OCI-LY7 (cell line): ENCODE data around the gene TEN1. TPM values are rescaled to one million over a fixed set of nuclear protein-coding genes. Genes with fewer than 3 reads are reported as not detected.

Experiments used
- BruUV-seq: library from RNA; stranded (reverse); fragments of 400-500 nt; replicated peaks from 2 replicates; lab custom pipeline; 2021; lab: Mats Ljungman, UMichigan
- CTCF ChIA-PET: fragments of 300-600 bp; sonication (Branson Sonifier 250); formaldehyde crosslinking; loops from one replicate; lab custom pipeline; 2022; ENCODE audit warnings: antibody characterized with exemption; ENCODE audit not compliant: unreplicated experiment; lab: Charles Lee
- POLR2A ChIA-PET: fragments of 300-600 bp; sonication (Branson Sonifier 250); formaldehyde crosslinking; loops from one replicate; lab custom pipeline; 2022; ENCODE audit warnings: antibody characterized with exemption; lab: Charles Lee
- DNase-seq: peaks from one replicate; pipeline ENCODE4 v3.0.0-alpha.2; 2015; ENCODE audit warnings: low spot score
- H2AFZ ChIP-seq: fragments of 200-600 bp; sonication (generic), shearing (Covaris generic); 2 replicates; pipeline ENCODE4 v1.6.1; 2014; ENCODE audit warnings: mild to moderate bottlenecking, antibody characterized with exemption, low read length, moderate library complexity
- H3K27ac ChIP-seq: fragments of 200-600 bp; sonication (generic); 2 replicates; pipeline ENCODE4 v1.5.1; 2014; ENCODE audit warnings: mixed run types, low read depth, mild to moderate bottlenecking, moderate library complexity, low read length, inconsistent platforms; ENCODE audit not compliant: poor library complexity, severe bottlenecking
- H3K36me3 ChIP-seq: fragments of 200-600 bp; sonication (generic); 2 replicates; pipeline ENCODE4 v1.6.1; 2014; ENCODE audit warnings: mild to moderate bottlenecking, antibody characterized with exemption, low read length, moderate library complexity, mixed read lengths; ENCODE audit not compliant: insufficient read depth
- H3K4me1 ChIP-seq: fragments of 200-600 bp; sonication (generic); 2 replicates; pipeline ENCODE4 v1.5.1; 2014; ENCODE audit warnings: mild to moderate bottlenecking, low read length; ENCODE audit not compliant: insufficient read depth, poor library complexity, severe bottlenecking
- H3K4me2 ChIP-seq: fragments of 200-600 bp; sonication (generic); 2 replicates; pipeline ENCODE4 v1.6.1; 2014; ENCODE audit warnings: mild to moderate bottlenecking, low read length
- H3K4me3 ChIP-seq: fragments of 200-600 bp; sonication (generic); 2 replicates; pipeline ENCODE4 v1.5.1; 2014; ENCODE audit warnings: mild to moderate bottlenecking, low read depth, low read length; ENCODE audit not compliant: poor library complexity, severe bottlenecking
- H3K79me2 ChIP-seq: fragments of 200-600 bp; sonication (generic); 2 replicates; pipeline ENCODE4 v1.6.1; 2016; ENCODE audit warnings: low read depth, mild to moderate bottlenecking, low read length, moderate library complexity, mixed read lengths; ENCODE audit not compliant: insufficient read depth
- H3K9me2 ChIP-seq: fragments of 200-600 bp; sonication (generic); 2 replicates; pipeline ENCODE4 v1.6.1; 2016; ENCODE audit warnings: mild to moderate bottlenecking, low read length, mixed read lengths; ENCODE audit not compliant: insufficient read depth
- H3K9me3 ChIP-seq: fragments of 200-600 bp; sonication (generic); 2 replicates; pipeline ENCODE4 v1.6.1; 2014; ENCODE audit warnings: mild to moderate bottlenecking, mixed run types, low read length, mixed read lengths
- H4K20me1 ChIP-seq: fragments of 200-600 bp; sonication (generic); 2 replicates; pipeline ENCODE4 v1.6.1; 2014; ENCODE audit warnings: mild to moderate bottlenecking, antibody characterized with exemption, low read length, moderate library complexity, mixed read lengths; ENCODE audit not compliant: insufficient read depth
- EZH2phosphoT487 ChIP-seq: fragments of 200-600 bp; sonication (generic); IDR thresholded peaks from 2 replicates; pipeline ENCODE4 v1.6.1; 2018; ENCODE audit warnings: low read depth, borderline replicate concordance, mild to moderate bottlenecking, mixed run types, antibody characterized with exemption, low read length, moderate library complexity, mixed read lengths
- intact Hi-C: fragments of 100-400 bp; cut with micrococcal nuclease; formaldehyde crosslinking; loops from one replicate; pipeline ENCODE4 v1.10.0; 2022; ENCODE audit not compliant: unreplicated experiment
- total RNA-seq, 2 experiments: library from RNA; depleted of rRNA in 1 of 2; stranded (reverse); fragments of >200 nt in 1 of 2; shearing (Covaris generic) in 1 of 2; gene quantifications; 2 replicates each; pipeline ENCODE4 v1.2.3, GENCODE V29; 2014 to 2022
- TF ChIP-seq, protein P1 (sequence below): fragments of 200-600 bp; sonication (generic); conservative IDR thresholded peaks from 2 replicates; pipeline ENCODE4 v1.5.1; 2014; ENCODE audit warnings: mild to moderate bottlenecking, antibody characterized with exemption, low read length, moderate library complexity, mixed read lengths

The TEN1 gene
- total RNA-seq, 2 experiments from 2014 or later = 17.6 to 18.2 TPM

DNA sequence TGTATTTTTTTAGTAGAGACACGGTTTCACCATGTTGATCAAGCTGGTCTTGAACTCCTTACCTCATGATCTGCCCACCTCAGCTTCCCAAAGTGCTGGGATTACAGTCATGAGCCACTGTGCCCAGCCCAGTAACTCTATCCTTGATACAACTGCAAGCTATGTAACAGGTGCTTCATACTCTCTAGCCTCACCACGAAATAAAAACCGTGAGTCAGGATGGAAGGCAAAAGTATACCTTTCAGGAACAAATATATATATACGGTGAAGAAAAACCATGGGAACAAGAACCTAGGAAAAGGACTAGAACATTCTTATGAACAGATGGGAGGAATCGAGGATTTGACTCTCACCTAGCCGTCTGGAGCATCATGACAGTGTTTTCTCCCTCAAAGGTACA lies 28.6 kb upstream of the TEN1 start:
- no peak for DNase-seq
- no peaks in the 10 kb centered on the region for H3K9me2 ChIP-seq
- H2AFZ ChIP-seq = no peak overlapping the region
- TF ChIP-seq EZH2phosphoT487 = no peak
- TF ChIP-seq, protein P1, sequence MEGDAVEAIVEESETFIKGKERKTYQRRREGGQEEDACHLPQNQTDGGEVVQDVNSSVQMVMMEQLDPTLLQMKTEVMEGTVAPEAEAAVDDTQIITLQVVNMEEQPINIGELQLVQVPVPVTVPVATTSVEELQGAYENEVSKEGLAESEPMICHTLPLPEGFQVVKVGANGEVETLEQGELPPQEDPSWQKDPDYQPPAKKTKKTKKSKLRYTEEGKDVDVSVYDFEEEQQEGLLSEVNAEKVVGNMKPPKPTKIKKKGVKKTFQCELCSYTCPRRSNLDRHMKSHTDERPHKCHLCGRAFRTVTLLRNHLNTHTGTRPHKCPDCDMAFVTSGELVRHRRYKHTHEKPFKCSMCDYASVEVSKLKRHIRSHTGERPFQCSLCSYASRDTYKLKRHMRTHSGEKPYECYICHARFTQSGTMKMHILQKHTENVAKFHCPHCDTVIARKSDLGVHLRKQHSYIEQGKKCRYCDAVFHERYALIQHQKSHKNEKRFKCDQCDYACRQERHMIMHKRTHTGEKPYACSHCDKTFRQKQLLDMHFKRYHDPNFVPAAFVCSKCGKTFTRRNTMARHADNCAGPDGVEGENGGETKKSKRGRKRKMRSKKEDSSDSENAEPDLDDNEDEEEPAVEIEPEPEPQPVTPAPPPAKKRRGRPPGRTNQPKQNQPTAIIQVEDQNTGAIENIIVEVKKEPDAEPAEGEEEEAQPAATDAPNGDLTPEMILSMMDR = no peak
- POLR2A ChIA-PET = interaction anchor here (1.2 kb wide), 1 partner anchor 52 kb away, joined by 3 read pairs; no protein-coding TSS in a partner anchor
- peaks cover 6% of the 10 kb centered on the region for H3K4me1 ChIP-seq
- no peak overlapping the region for H3K27ac ChIP-seq
- no peaks in the 10 kb centered on the region for H3K9me3 ChIP-seq
- BruUV-seq = no TSS peak
- H4K20me1 ChIP-seq = no peaks in the 10 kb centered on the region
- H3K4me3 ChIP-seq = no peak overlapping the region
- intact Hi-C loops = no loop called here
- no peak overlapping the region for H3K4me2 ChIP-seq
- H3K36me3 ChIP-seq = peaks cover 80% of the 10 kb centered on the region
- CTCF ChIA-PET = no interaction called here
- no peaks in the 10 kb centered on the region for H3K79me2 ChIP-seq

DNA sequence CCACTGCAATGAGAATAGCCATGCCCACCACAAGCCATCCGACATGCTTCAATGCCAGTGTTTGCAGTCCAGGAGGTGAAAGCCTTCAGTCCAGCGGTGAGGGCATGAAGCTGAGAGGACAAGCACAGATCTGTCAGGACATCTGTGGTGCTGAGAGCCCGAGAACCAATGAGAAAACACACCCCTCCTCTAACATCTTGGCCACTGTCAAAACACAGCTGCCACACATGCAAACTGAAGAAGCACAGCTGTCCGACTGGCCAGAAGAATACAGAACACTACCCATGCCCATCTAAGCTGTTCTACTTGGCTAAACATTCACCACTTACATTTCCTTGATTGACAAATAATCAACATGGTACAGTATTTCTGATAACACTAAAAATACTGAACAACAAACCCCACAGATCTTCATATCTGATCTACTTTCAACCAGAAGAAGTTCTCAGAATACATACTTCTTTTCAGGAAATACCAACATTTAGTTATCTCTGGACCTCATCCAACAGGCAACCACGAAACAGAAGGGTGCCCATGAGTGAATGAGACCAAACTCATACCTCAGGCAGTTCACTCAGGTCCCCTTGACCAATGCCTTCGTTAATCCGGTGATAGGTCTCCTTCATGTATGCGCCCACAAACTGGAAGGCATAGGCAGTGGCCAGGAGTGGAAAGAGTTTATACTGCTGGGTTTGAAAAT lies 28.0 kb upstream of the TEN1 start:
- Histone ChIP-seq H3K9me2 (no peaks in the 10 kb centered on the region), H4K20me1 (no peaks in the 10 kb centered on the region), H3K27ac (no peak overlapping the region), H3K36me3 (peaks cover 80% of the 10 kb centered on the region), H2AFZ (no peak overlapping the region), H3K9me3 (no peaks in the 10 kb centered on the region), H3K4me3 (no peak overlapping the region), H3K79me2 (no peaks in the 10 kb centered on the region), H3K4me2 (no peak overlapping the region), H3K4me1 (peaks cover 6% of the 10 kb centered on the region)
- ChIA-PET POLR2A (interaction anchor here (0.7 to 2.1 kb wide), 3 partner anchors 10 to 372 kb away, joined by 3 to 4 read pairs (median 3); partner anchors contain the start of gene FBF1), CTCF (interaction anchor here (0.5 kb wide), 1 partner anchor 12 kb away, joined by 3 read pairs; no protein-coding TSS in a partner anchor)
- intact Hi-C loops = no loop called here
- no TSS peak for BruUV-seq
- TF ChIP-seq EZH2phosphoT487 = no peak
- TF ChIP-seq, protein P1 = no peak
- no peak for DNase-seq
